Liver (tissue), 3 donors: ENCODE measurements around the gene CCDC60.

Experiments
- CTCF ChIP-seq: fragments of 150-350 bp; IDR thresholded peaks from 2 replicates; pipeline ENCODE4 v1.5.1; 2017; ENCODE audit warnings: improper control_type of control experiment, low read depth, low read length; ENCODE audit not compliant: missing input control
- GABPA ChIP-seq, 2 donors: IDR thresholded peaks in 1 of 2; conservative IDR thresholded peaks in 1 of 2; 2 replicates each; pipeline ENCODE4 v1.6.1; 2016; ENCODE audit warnings: antibody characterized with exemption in 2 of 2, mild to moderate bottlenecking in 1 of 2, moderate library complexity in 1 of 2
- HNF4G ChIP-seq: IDR thresholded peaks from 2 replicates; pipeline ENCODE4 v1.6.1; 2016; ENCODE audit warnings: antibody characterized with exemption
- JUND ChIP-seq, 2 donors: IDR thresholded peaks; 2 replicates each; pipeline ENCODE4 v1.6.1; 2016; ENCODE audit warnings: antibody characterized with exemption in 2 of 2
- RAD21 ChIP-seq, 2 donors: IDR thresholded peaks; 2 replicates each; pipeline ENCODE4 v1.6.1; 2016; ENCODE audit warnings: antibody characterized with exemption in 2 of 2, mild to moderate bottlenecking in 2 of 2
- RXRA ChIP-seq, 2 donors: IDR thresholded peaks; 2 replicates each; pipeline ENCODE4 v1.6.1; 2017 to 2018; ENCODE audit warnings: antibody characterized with exemption in 2 of 2, mild to moderate bottlenecking in 1 of 2
- SP1 ChIP-seq: IDR thresholded peaks from 2 replicates; pipeline ENCODE4 v1.6.1; 2018; ENCODE audit warnings: antibody characterized with exemption, mild to moderate bottlenecking
- TAF1 ChIP-seq: conservative IDR thresholded peaks from 2 replicates; pipeline ENCODE4 v1.6.1; 2016; ENCODE audit warnings: antibody characterized with exemption, mild to moderate bottlenecking
- YY1 ChIP-seq: IDR thresholded peaks from 2 replicates; pipeline ENCODE4 v1.6.1; 2016; ENCODE audit warnings: antibody characterized with exemption, mild to moderate bottlenecking
- ZBTB33 ChIP-seq: IDR thresholded peaks from 2 replicates; pipeline ENCODE4 v1.6.1; 2016; ENCODE audit warnings: antibody characterized with exemption
- TF ChIP-seq, protein P1 (sequence below): IDR thresholded peaks from 2 replicates; pipeline ENCODE4 v1.6.1; 2016; ENCODE audit warnings: antibody characterized with exemption, mild to moderate bottlenecking
- TF ChIP-seq, protein P2 (sequence below): IDR thresholded peaks from 2 replicates; pipeline ENCODE4 v1.6.1; 2016; ENCODE audit warnings: antibody characterized with exemption
- TF ChIP-seq, protein P3 (sequence below): IDR thresholded peaks from 2 replicates; pipeline ENCODE4 v1.6.1; 2016; ENCODE audit warnings: antibody characterized with exemption
- donor health status: healthy.
- donor health status: healthy.

DNA sequence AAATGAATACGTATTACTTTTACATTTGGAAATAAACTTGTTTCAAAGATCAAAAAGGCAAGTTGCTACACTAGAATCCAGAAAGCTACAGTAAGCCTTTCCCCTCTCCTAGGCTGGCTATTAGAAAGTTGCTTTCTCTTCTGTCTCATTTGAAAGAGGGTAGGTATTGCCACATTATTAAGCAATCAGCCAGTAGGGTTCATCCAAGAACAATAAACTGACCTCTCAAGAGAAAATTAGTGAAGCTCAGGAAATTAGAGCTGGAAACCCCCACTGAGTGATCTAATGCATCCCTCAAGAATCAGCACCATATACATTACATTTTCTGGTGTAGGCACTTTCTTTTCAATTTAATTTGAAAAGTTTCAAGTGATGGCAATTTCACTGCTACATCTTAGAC lies 254.6 kb downstream of the CCDC60 start:
- no peak for TF ChIP-seq GABPA (IDR thresholded peaks at IDR 0.05 in 1 of 2, conservative IDR thresholded peaks at IDR 0.05 in 1 of 2)
- TF ChIP-seq CTCF, result no peak
- TF ChIP-seq, protein P1, sequence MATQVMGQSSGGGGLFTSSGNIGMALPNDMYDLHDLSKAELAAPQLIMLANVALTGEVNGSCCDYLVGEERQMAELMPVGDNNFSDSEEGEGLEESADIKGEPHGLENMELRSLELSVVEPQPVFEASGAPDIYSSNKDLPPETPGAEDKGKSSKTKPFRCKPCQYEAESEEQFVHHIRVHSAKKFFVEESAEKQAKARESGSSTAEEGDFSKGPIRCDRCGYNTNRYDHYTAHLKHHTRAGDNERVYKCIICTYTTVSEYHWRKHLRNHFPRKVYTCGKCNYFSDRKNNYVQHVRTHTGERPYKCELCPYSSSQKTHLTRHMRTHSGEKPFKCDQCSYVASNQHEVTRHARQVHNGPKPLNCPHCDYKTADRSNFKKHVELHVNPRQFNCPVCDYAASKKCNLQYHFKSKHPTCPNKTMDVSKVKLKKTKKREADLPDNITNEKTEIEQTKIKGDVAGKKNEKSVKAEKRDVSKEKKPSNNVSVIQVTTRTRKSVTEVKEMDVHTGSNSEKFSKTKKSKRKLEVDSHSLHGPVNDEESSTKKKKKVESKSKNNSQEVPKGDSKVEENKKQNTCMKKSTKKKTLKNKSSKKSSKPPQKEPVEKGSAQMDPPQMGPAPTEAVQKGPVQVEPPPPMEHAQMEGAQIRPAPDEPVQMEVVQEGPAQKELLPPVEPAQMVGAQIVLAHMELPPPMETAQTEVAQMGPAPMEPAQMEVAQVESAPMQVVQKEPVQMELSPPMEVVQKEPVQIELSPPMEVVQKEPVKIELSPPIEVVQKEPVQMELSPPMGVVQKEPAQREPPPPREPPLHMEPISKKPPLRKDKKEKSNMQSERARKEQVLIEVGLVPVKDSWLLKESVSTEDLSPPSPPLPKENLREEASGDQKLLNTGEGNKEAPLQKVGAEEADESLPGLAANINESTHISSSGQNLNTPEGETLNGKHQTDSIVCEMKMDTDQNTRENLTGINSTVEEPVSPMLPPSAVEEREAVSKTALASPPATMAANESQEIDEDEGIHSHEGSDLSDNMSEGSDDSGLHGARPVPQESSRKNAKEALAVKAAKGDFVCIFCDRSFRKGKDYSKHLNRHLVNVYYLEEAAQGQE, result no peak
- TF ChIP-seq RAD21 (IDR thresholded peaks at IDR 0.05), result peak; percentile 21 to 50
- TF ChIP-seq TAF1, result no peak
- TF ChIP-seq SP1, result peak; percentile 15
- TF ChIP-seq, protein P2, sequence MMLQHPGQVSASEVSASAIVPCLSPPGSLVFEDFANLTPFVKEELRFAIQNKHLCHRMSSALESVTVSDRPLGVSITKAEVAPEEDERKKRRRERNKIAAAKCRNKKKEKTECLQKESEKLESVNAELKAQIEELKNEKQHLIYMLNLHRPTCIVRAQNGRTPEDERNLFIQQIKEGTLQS, result no peak
- TF ChIP-seq, protein P3, sequence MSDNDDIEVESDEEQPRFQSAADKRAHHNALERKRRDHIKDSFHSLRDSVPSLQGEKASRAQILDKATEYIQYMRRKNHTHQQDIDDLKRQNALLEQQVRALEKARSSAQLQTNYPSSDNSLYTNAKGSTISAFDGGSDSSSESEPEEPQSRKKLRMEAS, result no peak
- peak; percentile 83 to 87 for TF ChIP-seq RXRA (IDR thresholded peaks at IDR 0.05)
- TF ChIP-seq YY1, result no peak
- TF ChIP-seq ZBTB33, result no peak
- no peak for TF ChIP-seq HNF4G
- TF ChIP-seq JUND (IDR thresholded peaks at IDR 0.05), result peak; percentile 7 to 35
